OCI-LY1 (cell line): ENCODE measurements around the gene TRIL.

Experiments used
- H2AFZ ChIP-seq: fragments of 200-600 bp; sonication (generic), shearing (Covaris generic); 2 replicates; pipeline ENCODE4 v1.6.0; 2014; ENCODE audit warnings: antibody characterized with exemption, mild to moderate bottlenecking, low read length
- H3F3A ChIP-seq: fragments of 200-600 bp; sonication (generic), shearing (Covaris generic); 2 replicates; pipeline ENCODE4 v1.6.0; 2014; ENCODE audit warnings: mild to moderate bottlenecking, antibody characterized with exemption, low read length, moderate library complexity; ENCODE audit not compliant: insufficient read depth
- H3K27ac ChIP-seq: fragments of 200-600 bp; sonication (generic); 2 replicates; pipeline ENCODE4 v1.5.1; 2014; ENCODE audit warnings: low read length, mixed run types, mild to moderate bottlenecking, low read depth; ENCODE audit not compliant: poor library complexity, severe bottlenecking
- H3K27me3 ChIP-seq: fragments of 200-600 bp; sonication (generic); 2 replicates; pipeline ENCODE4 v1.6.0; 2014; ENCODE audit warnings: antibody characterized with exemption, mild to moderate bottlenecking, low read length, moderate library complexity; ENCODE audit not compliant: insufficient read depth
- H3K36me3 ChIP-seq: fragments of 200-600 bp; sonication (generic); 2 replicates; pipeline ENCODE4 v1.6.1; 2014; ENCODE audit warnings: mild to moderate bottlenecking, antibody characterized with exemption, low read length, moderate library complexity, mixed read lengths; ENCODE audit not compliant: insufficient read depth
- H3K4me1 ChIP-seq: fragments of 200-600 bp; sonication (generic); 2 replicates; pipeline ENCODE4 v1.5.1; 2014; ENCODE audit warnings: mild to moderate bottlenecking, low read length, moderate library complexity; ENCODE audit not compliant: insufficient read depth, severe bottlenecking
- H3K4me2 ChIP-seq: fragments of 200-600 bp; sonication (generic), shearing (Covaris generic); 2 replicates; pipeline ENCODE4 v1.6.1; 2014; ENCODE audit warnings: low read length
- H3K4me3 ChIP-seq: fragments of 200-600 bp; sonication (generic); 2 replicates; pipeline ENCODE4 v1.5.1; 2014; ENCODE audit warnings: low read length, low read depth, mild to moderate bottlenecking, mixed read lengths; ENCODE audit not compliant: poor library complexity, severe bottlenecking
- H3K79me2 ChIP-seq: fragments of 200-600 bp; shearing (Covaris generic); 2 replicates; pipeline ENCODE4 v1.6.1; 2016; ENCODE audit warnings: mixed run types, low read length, mixed read lengths; ENCODE audit not compliant: insufficient read depth
- H3K9ac ChIP-seq: fragments of 200-600 bp; sonication (generic), shearing (Covaris generic); 2 replicates; pipeline ENCODE4 v1.6.1; 2014; ENCODE audit warnings: mild to moderate bottlenecking, low read length, mixed read lengths
- H3K9me2 ChIP-seq: fragments of 200-600 bp; sonication (generic), shearing (Covaris generic); 2 replicates; pipeline ENCODE4 v1.6.1; 2014; ENCODE audit warnings: low read depth, mild to moderate bottlenecking, low read length, mixed read lengths
- H3K9me3 ChIP-seq: fragments of 200-600 bp; shearing (Covaris generic); 2 replicates; pipeline ENCODE4 v1.6.1; 2014; ENCODE audit warnings: low read length, mixed read lengths
- H4K20me1 ChIP-seq: fragments of 200-600 bp; sonication (generic), shearing (Covaris generic); 2 replicates; pipeline ENCODE4 v1.6.0; 2016; ENCODE audit warnings: mild to moderate bottlenecking, low read length; ENCODE audit not compliant: insufficient read depth
- CTCF ChIP-seq: fragments of 200-600 bp; sonication (generic), shearing (Covaris generic); IDR thresholded peaks from 2 replicates; pipeline ENCODE4 v1.5.1; 2017; ENCODE audit warnings: mild to moderate bottlenecking, antibody characterized with exemption, low read length, moderate library complexity, mixed read lengths
- EZH2 ChIP-seq: fragments of 200-600 bp; sonication (generic), shearing (Covaris generic); IDR thresholded peaks from 2 replicates; pipeline ENCODE4 v1.8.0; 2017; ENCODE audit warnings: borderline replicate concordance, mixed run types, mild to moderate bottlenecking, antibody characterized with exemption, low read length, moderate library complexity, mixed read lengths

TRIL gene

GRCh38 chr7:28954946-28955345 is 3.2 kb downstream of the TRIL start:
- H4K20me1 ChIP-seq, result no peaks in the 10 kb centered on the region
- no peak overlapping the region for H3K4me3 ChIP-seq
- no peaks in the 10 kb centered on the region for H3K4me1 ChIP-seq
- no peak overlapping the region for H3K27ac ChIP-seq
- H3F3A ChIP-seq, result no peaks in the 10 kb centered on the region
- no peak overlapping the region for H3K9ac ChIP-seq
- no peaks in the 10 kb centered on the region for H3K9me3 ChIP-seq
- TF ChIP-seq EZH2 (no peak), CTCF (no peak)
- H2AFZ ChIP-seq, result no peak overlapping the region
- no peaks in the 10 kb centered on the region for H3K9me2 ChIP-seq
- no peak overlapping the region for H3K4me2 ChIP-seq
- no peaks in the 10 kb centered on the region for H3K36me3 ChIP-seq
- H3K79me2 ChIP-seq, result no peaks in the 10 kb centered on the region
- no peaks in the 10 kb centered on the region for H3K27me3 ChIP-seq

- TF ChIP-seq CTCF, result no peak
- no peak for TF ChIP-seq EZH2
- no peaks in the 10 kb centered on the region for H3K27me3 ChIP-seq
- no peak overlapping the region for H3K4me3 ChIP-seq
- H3F3A ChIP-seq, result no peaks in the 10 kb centered on the region
- no peak overlapping the region for H3K9ac ChIP-seq
- H3K4me1 ChIP-seq, result no peaks in the 10 kb centered on the region
- H4K20me1 ChIP-seq, result no peaks in the 10 kb centered on the region
- no peaks in the 10 kb centered on the region for H3K36me3 ChIP-seq
- no peaks in the 10 kb centered on the region for H3K9me2 ChIP-seq
- H3K79me2 ChIP-seq, result no peaks in the 10 kb centered on the region
- H3K27ac ChIP-seq, result no peak overlapping the region
- H3K9me3 ChIP-seq, result no peaks in the 10 kb centered on the region
- H2AFZ ChIP-seq, result no peak overlapping the region
- no peak overlapping the region for H3K4me2 ChIP-seq
Measured at GRCh38 chr7:28954471-28954870, 3.7 kb downstream of the TRIL start.

- H3K27me3 ChIP-seq, result no peaks in the 10 kb centered on the region
- H3K4me2 ChIP-seq, result no peak overlapping the region
- no peaks in the 10 kb centered on the region for H3K79me2 ChIP-seq
- H3K27ac ChIP-seq, result no peak overlapping the region
- H2AFZ ChIP-seq, result no peak overlapping the region
- TF ChIP-seq EZH2 (no peak), CTCF (no peak)
- H3K36me3 ChIP-seq, result no peaks in the 10 kb centered on the region
- H3K4me3 ChIP-seq, result no peak overlapping the region
- no peaks in the 10 kb centered on the region for H3K4me1 ChIP-seq
- no peak overlapping the region for H3K9ac ChIP-seq
- no peaks in the 10 kb centered on the region for H3F3A ChIP-seq
- H3K9me3 ChIP-seq, result no peaks in the 10 kb centered on the region
- no peaks in the 10 kb centered on the region for H3K9me2 ChIP-seq
- no peaks in the 10 kb centered on the region for H4K20me1 ChIP-seq
Measured at GRCh38 chr7:28953633-28954032, 4.5 kb downstream of the TRIL start.
